ENCODE measurements around the gene INPP5A.

INPP5A gene

GRCh38 chr10:132536877-132537683 is 507 bp upstream of the INPP5A start:
- DNase-seq: peak; percentile 99

DNA sequence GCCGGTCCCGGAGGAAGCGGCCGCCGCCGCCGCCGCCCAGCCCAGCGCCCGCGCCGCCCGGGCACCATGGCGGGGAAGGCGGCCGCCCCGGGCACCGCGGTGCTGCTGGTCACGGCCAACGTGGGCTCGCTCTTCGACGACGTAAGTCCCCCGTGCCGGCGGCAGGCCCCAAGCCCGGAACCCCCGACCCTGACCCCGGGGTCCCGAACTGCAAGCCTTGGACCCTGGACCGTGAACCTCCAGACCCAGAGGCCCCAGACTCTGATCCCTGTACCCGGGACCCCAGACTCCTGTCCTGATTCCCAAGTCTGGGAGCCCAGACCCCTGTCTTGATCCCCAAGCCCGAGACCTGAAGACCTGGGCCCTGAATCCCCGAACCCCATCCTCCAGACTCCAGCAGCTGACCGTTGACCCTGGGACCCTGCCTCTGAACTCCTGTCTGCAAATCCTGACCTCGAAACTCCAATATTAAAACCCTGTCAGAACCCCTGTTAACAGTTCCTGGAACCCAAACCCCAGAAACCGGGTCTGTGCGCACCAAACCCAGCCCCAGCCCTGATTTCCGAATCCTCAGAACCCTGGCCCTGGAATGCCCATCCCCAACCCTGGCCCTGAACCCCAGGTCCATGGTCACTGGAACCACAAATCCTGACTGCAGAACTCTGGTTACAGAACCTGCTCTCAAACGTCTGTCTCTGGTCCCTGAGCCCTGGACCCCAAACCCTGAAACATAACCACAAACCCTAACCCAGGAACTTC is 623 bp downstream of the INPP5A start:
- DNase-seq: no peak

DNA sequence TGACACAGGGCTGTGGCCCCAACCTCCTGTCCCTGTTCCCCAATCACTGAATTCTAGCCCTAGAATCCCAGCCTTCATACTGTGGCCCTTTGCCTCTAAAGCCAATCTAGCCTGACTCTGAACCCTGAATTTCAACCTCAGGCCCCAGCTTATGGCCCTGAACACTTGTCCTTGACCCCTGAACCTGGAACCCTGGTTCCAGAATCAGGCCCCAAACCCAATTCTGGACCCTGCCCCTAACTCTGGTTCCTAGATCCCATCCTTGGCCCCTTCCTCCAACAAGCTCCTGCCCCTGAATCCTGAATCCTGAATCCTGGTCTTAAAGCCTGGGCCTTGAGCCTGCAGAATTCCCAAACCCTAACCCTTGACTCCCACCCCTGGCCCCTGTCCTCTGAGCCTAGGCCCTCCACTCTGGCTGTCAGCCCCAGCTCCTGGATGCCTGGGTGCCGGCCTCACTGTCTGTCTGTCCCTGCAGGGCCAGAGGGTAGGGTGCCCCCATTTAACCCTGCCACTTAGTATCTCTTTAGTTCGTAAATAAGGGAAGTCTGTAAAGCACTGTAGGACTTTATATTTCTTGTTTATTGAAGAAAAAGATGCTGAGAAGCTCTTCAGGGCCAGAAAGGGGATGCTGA is 1.3 kb downstream of the INPP5A start:
- DNase-seq: no peak

DNA sequence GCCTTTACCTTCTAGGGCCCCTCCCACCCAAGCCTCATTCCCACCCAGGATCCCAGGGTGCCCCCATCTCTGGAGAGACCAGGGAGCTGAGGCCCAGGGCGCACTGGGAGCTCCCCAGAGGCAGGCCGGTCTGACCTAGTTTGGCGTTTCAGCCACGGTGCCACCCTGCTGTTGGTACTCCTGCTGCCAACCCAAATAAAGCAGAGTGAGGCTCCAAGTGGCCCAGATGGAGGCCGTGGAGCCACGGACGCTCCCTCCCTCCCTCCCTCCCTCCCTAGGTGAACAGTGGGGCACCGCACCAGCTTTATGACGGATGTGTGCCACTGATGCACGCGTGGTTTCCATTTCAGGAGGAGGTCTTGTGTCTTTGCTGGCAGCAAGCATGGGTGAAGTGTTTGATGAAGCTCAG is 1.8 kb downstream of the INPP5A start:
- no peak for DNase-seq

GRCh38 chr10:132539894-132540293 is 2.3 kb downstream of the INPP5A start:
- DNase-seq: peak; percentile 73

- DNase-seq: peak; percentile 66
These were observed 2.9 kb downstream of the INPP5A start for GRCh38 chr10:132540456-132540855.

- DNase-seq: no peak
These were observed 3.5 kb downstream of the INPP5A start for GRCh38 chr10:132541129-132541528.

DNA sequence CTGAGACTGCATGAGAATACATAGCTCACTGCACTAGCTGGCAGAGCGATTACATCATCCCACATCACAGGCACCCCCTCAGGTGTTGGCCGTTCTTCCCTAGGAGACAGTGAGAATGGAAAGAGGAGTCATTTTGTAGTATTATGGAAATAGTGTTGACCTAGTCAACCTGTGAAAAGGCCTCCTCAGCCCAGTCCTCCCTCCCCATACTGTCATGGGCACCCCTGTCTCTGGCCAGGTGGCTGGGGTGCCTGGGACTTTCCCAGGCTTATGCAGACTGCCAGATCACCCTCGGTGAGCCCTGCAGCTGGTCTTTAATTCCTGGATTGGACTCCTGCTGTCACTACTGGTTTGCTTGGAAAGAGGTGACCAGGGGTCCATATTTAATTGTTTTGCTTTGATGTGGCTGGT is 4.0 kb downstream of the INPP5A start:
- no peak for DNase-seq

- no peak for DNase-seq
These were observed 4.6 kb downstream of the INPP5A start for GRCh38 chr10:132542086-132542775.

GRCh38 chr10:132542819-132543218 is 5.2 kb downstream of the INPP5A start:
- DNase-seq: no peak

GRCh38 chr10:132543916-132544743 is 6.5 kb downstream of the INPP5A start:
- no peak for DNase-seq

DNA sequence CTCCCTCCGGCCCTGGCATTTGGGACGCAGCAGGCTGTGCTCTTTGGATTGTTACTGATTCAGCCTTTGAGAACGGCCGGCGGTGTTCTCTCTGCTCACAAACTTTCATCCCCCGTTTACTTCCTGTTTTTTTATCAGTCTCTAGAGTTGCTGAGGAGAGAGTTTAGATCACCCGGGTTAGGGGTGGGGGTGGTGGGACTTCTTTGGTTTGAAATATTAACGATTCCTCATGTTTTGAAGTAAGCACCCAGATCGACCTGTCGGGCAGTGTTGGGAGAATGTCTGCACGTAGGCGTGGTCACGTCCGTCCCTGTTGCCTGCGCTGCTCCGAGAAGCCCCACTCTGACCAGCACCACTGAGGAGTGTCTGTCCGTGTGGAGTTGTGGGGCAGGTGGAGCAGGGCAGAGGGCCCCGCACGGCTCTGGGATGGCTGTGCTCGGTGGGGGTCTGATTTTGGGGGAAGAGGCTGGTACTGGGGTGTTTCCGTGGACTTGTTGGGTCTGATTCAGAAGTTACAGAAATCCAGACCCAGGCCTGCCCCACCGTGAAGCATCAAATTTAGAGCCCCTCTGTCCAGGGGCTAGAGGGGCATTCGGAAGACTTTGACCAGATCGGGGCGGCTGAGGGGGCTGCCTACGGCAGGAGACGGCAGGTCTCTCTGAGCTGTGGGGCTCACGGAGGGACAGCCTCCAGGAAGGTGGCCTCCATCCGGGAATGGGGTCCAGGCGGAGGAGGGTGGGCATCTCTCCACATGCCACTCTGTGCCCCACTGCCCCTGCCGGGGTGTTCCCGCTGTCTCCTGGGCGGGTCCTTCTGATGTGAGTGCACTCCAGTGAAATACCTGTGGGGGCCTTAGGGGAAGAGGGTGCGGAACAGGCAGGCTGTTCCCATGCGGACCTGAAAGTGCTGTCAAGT is 7.4 kb downstream of the INPP5A start:
- DNase-seq: no peak

GRCh38 chr10:132545659-132546367 is 8.2 kb downstream of the INPP5A start:
- no peak for DNase-seq

- no peak for DNase-seq
These were observed 9.2 kb downstream of the INPP5A start for GRCh38 chr10:132546567-132547420.

- no peak for DNase-seq
These were observed 9.9 kb downstream of the INPP5A start for GRCh38 chr10:132547421-132547861.

GRCh38 chr10:132548106-132548823 is 10.7 kb downstream of the INPP5A start:
- no peak for DNase-seq

DNA sequence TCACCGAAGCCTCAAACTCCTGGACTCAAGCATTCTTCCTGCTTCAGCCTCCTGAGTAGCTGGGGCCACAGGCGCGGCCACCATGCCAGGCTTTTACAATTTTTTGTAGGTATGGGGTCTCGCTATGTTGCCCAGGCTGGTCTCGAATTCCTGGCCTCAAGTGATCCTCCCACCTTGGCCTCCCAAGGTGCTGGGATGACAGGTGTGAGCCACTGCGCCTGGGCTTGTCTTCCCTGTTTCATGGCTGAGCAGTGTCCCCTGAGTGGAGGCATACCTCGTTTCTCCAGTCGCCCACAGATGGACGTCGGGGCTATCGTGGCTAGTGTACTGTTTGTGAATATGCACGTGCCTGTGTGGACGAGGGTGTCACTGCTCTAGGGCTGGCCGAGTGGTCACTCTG is 11.3 kb downstream of the INPP5A start:
- no peak for DNase-seq

DNA sequence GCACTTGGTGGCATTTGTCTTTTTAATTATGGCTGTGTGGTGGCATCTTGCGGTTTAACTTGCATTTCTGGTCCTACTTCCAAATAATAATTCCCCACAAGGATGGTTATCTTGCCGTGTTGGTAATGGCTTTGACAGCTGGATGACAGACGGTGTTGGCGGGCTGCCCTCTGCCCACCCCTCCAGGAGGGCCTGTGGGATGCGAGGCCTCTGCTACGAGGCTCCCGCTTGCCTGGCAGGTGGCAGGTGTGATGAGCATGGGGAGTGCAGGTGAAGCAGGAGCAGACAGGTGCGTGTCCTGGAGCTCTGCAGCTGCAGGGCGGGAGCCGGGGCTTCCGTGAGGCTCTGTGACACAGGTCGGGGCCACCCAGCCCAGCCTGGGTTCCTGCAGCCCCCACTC is 11.8 kb downstream of the INPP5A start:
- no peak for DNase-seq
